ENCODE results near the gene GCAT.

DNA sequence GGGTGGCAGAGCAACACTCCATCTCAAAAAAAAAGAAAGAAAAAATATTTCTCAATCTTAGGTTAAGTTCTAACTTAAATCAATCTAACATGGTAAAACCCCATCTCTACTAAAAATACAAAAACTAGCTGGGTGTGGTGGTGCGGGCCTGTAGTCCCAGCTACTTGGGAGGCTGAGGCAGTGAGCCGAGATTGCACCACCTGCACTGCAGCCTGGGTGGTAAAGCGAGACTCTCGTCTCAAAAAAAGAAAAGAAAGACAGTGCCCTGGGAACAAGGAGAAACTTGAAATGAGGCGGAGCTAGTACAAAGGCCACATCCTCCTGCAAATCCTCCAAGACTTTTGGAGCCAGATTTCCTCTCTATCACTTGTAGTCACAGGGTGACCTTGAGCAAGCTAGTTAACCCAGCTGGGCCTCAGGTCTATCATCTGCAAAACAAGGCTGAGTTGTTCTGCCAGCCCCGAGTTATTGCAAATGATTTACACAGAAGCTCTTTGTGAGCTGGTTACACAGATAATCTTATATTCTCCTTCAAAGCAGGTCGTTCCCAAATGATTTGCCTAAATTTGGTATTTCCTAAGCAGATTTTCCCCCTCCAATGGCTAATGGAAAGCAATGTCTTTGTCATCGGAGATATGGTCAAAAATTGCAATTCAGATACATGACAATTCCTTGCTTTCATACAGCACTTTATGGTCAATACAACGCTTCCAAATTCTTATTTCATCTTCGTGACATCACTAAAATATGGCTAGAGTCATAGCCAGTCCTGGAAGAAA lies 34.5 kb downstream of the GCAT start:
- TF ChIP-seq, protein P1, sequence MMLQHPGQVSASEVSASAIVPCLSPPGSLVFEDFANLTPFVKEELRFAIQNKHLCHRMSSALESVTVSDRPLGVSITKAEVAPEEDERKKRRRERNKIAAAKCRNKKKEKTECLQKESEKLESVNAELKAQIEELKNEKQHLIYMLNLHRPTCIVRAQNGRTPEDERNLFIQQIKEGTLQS (IDR thresholded peaks at IDR 0.05) = no peak
- TF ChIP-seq, protein P2, sequence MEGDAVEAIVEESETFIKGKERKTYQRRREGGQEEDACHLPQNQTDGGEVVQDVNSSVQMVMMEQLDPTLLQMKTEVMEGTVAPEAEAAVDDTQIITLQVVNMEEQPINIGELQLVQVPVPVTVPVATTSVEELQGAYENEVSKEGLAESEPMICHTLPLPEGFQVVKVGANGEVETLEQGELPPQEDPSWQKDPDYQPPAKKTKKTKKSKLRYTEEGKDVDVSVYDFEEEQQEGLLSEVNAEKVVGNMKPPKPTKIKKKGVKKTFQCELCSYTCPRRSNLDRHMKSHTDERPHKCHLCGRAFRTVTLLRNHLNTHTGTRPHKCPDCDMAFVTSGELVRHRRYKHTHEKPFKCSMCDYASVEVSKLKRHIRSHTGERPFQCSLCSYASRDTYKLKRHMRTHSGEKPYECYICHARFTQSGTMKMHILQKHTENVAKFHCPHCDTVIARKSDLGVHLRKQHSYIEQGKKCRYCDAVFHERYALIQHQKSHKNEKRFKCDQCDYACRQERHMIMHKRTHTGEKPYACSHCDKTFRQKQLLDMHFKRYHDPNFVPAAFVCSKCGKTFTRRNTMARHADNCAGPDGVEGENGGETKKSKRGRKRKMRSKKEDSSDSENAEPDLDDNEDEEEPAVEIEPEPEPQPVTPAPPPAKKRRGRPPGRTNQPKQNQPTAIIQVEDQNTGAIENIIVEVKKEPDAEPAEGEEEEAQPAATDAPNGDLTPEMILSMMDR (IDR thresholded peaks at IDR 0.05; ENCODE audit: low read depth, low read length, missing input control) = no peak
- TF ChIP-seq YY1 (IDR thresholded peaks at IDR 0.05) (no peak), FOXA1 (IDR thresholded peaks at IDR 0.05) (no peak), REST (IDR thresholded peaks at IDR 0.05) (no peak)
